ENCODE measurements around the gene AAGAB.

The AAGAB gene

GRCh38 chr15:67207555-67208207, 46.8 kb downstream of the AAGAB start:
- DNase-seq, result no peak

- no peak for DNase-seq
Measured at GRCh38 chr15:67202991-67203390, 51.5 kb downstream of the AAGAB start.

- no peak for DNase-seq
Measured at GRCh38 chr15:67202091-67202490, 52.4 kb downstream of the AAGAB start.

- no peak for DNase-seq
Measured at GRCh38 chr15:67201136-67201535, 53.3 kb downstream of the AAGAB start.

GRCh38 chr15:67199881-67200763, 54.3 kb downstream of the AAGAB start:
- no peak for DNase-seq

GRCh38 chr15:67199391-67199790, 55.1 kb downstream of the AAGAB start:
- DNase-seq, result no peak

GRCh38 chr15:67198157-67198754, 56.2 kb downstream of the AAGAB start:
- no peak for DNase-seq

GRCh38 chr15:67197364-67197695, 57.1 kb downstream of the AAGAB start:
- no peak for DNase-seq

- no peak for DNase-seq
Measured at GRCh38 chr15:67196672-67197363, 57.6 kb downstream of the AAGAB start.

GRCh38 chr15:67196222-67196621, 58.2 kb downstream of the AAGAB start:
- no peak for DNase-seq

GRCh38 chr15:67195305-67195704, 59.2 kb downstream of the AAGAB start:
- DNase-seq, result no peak

- no peak for DNase-seq
Measured at GRCh38 chr15:67194171-67195114, 60.0 kb downstream of the AAGAB start.

- DNase-seq, result no peak
Measured at GRCh38 chr15:67193223-67193990, 61.1 kb downstream of the AAGAB start.

- no peak for DNase-seq
Measured at GRCh38 chr15:67192185-67192820, 62.2 kb downstream of the AAGAB start.

- DNase-seq, result no peak
Measured at GRCh38 chr15:67190813-67191212, 63.6 kb downstream of the AAGAB start.

- DNase-seq, result no peak
Measured at GRCh38 chr15:67190326-67190725, 64.1 kb downstream of the AAGAB start.

- no peak for DNase-seq
Measured at GRCh38 chr15:67189326-67190051, 65.0 kb downstream of the AAGAB start.

- DNase-seq, result no peak
Measured at GRCh38 chr15:67188551-67189218, 65.8 kb downstream of the AAGAB start.

GRCh38 chr15:67187351-67187854, 67.1 kb downstream of the AAGAB start:
- DNase-seq, result no peak

All from CD4-positive, alpha-beta T cell treated with Interferon gamma for 1 hour (primary cell).